Ascending aorta (tissue), 2 donors: Measurements from ENCODE around the gene PCDHGA8. TPM values are rescaled to one million over a fixed set of nuclear protein-coding genes. Genes with fewer than 3 reads are reported as not detected.
"Not testable (repeated sequence)": the region's sequence is repeated elsewhere in the genome, so short reads cannot be mapped to it uniquely, and the experiment has no call there.

Source experiments
- DNase-seq, 2 donors: peaks; one replicate each; pipeline ENCODE4 v3.0.0-alpha.2; 2019; ENCODE audit warnings: low spot score in 2 of 2
- H3K27ac ChIP-seq, 2 donors: fragments of 200-600 bp; sonication (generic); one replicate each; pipeline ENCODE4 v1.5.1; 2016 to 2017; ENCODE audit warnings: mild to moderate bottlenecking in 1 of 2
- H3K27me3 ChIP-seq: fragments of 200-600 bp; sonication (generic); one replicate; pipeline ENCODE4 v1.5.1; 2017
- H3K36me3 ChIP-seq, 2 donors: fragments of 200-600 bp; sonication (generic); one replicate each; pipeline ENCODE4 v1.5.1; 2016
- H3K4me1 ChIP-seq, 2 donors: fragments of 200-600 bp; sonication (generic); one replicate each; pipeline ENCODE4 v1.5.1; 2016 to 2017; ENCODE audit warnings: mild to moderate bottlenecking in 1 of 2
- H3K4me3 ChIP-seq, 2 donors: fragments of 200-600 bp; sonication (generic); one replicate each; pipeline ENCODE4 v1.5.1; 2016 to 2017; ENCODE audit warnings: mild to moderate bottlenecking in 1 of 2
- H3K9me3 ChIP-seq, 2 donors: fragments of 200-600 bp; sonication (generic); one replicate each; pipeline ENCODE4 v1.5.1; 2016
- CTCF ChIP-seq, 3 experiments: fragments of 200-600 bp in 2 of 3; fragments of 450-650 bp in 1 of 3; sonication (generic) in 2 of 3; IDR thresholded peaks; one replicate each; pipeline ENCODE4 v1.5.1; 2016 to 2019; ENCODE audit warnings: antibody characterized with exemption in 3 of 3, mild to moderate bottlenecking in 1 of 3, moderate library complexity in 1 of 3
- intact Hi-C: fragments of 100-400 bp; cut with DNase I; formaldehyde crosslinking; loops from one replicate; pipeline ENCODE4 v1.15.1; 2023
- total RNA-seq: library from RNA; depleted of rRNA; stranded (reverse); fragments of >200 nt; gene quantifications from one replicate; pipeline ENCODE4 v1.1.0, GENCODE V29; 2016

PCDHGA8 gene
- total RNA-seq, 1 donor from 2014 or later: 3.2 TPM

GRCh38 chr5:141427783-141428426, 35.5 kb downstream of the PCDHGA8 start:
- peaks cover 97 to 100% of the 10 kb centered on the region in 2 donors for H3K9me3 ChIP-seq
- H3K36me3 ChIP-seq: peaks cover 0 to 3% of the 10 kb centered on the region in 2 donors
- TF ChIP-seq CTCF (IDR thresholded peaks at IDR 0.05): no peak
- no peaks in the 10 kb centered on the region for H3K27me3 ChIP-seq
- H3K4me1 ChIP-seq: no peaks in the 10 kb centered on the region
- intact Hi-C loops: no loop called here
- no peak for DNase-seq
- H3K4me3 ChIP-seq: peak overlapping the region in 1 of 2 donors; percentile 35
- no peak overlapping the region for H3K27ac ChIP-seq

GRCh38 chr5:141430332-141431113, 38.1 kb downstream of the PCDHGA8 start, which contains the start of gene PCDHGA12:
TSS of gene PCDHGA12 (plus strand) at chr5:141430507. CDS start at chr5:141430760, 253 bp downstream.
- H3K27me3 ChIP-seq: no peaks in the 10 kb centered on the region
- DNase-seq: no peak
- intact Hi-C loops: no loop called here
- H3K4me3 ChIP-seq: peak within 1 kb of the TSS; percentile 39 to 50
- H3K36me3 ChIP-seq: peaks cover 0 to 3% of the 10 kb centered on the region in 2 donors
- no peaks in the 10 kb centered on the region for H3K4me1 ChIP-seq
- H3K9me3 ChIP-seq: peaks cover 96 to 100% of the 10 kb centered on the region in 2 donors
- H3K27ac ChIP-seq: no peak within 1 kb of the TSS
- peak in 2 of 3 experiments; percentile 4 to 27 for TF ChIP-seq CTCF (IDR thresholded peaks at IDR 0.05)

- Histone ChIP-seq H3K9me3 (peaks cover 92 to 100% of the 10 kb centered on the region in 2 donors), H3K4me1 (no peaks in the 10 kb centered on the region), H3K4me3 (peak overlapping the region; percentile 39 to 50), H3K36me3 (no peaks in the 10 kb centered on the region), H3K27ac (no peak overlapping the region), H3K27me3 (no peaks in the 10 kb centered on the region)
- intact Hi-C loops: no loop called here
- no peak for TF ChIP-seq CTCF (IDR thresholded peaks at IDR 0.05)
- DNase-seq: no peak
Observed at GRCh38 chr5:141431286-141431685, 38.9 kb downstream of the PCDHGA8 start.

- H3K27me3 ChIP-seq, H3K27ac ChIP-seq, DNase-seq, H3K4me1 ChIP-seq, H3K36me3 ChIP-seq, intact Hi-C loops: not testable (repeated sequence)
- peak overlapping the region in 1 of 2 donors; percentile 50 for H3K4me3 ChIP-seq
- peaks cover 92 to 100% of the 10 kb centered on the region in 2 donors for H3K9me3 ChIP-seq
Observed at GRCh38 chr5:141432308-141432707, 39.9 kb downstream of the PCDHGA8 start.

- H3K36me3 ChIP-seq, intact Hi-C loops, H3K4me1 ChIP-seq, H3K27ac ChIP-seq, H3K4me3 ChIP-seq, H3K27me3 ChIP-seq, DNase-seq: not testable (repeated sequence)
- peaks cover 92 to 100% of the 10 kb centered on the region in 2 donors for H3K9me3 ChIP-seq
Observed at GRCh38 chr5:141432726-141433125, 40.3 kb downstream of the PCDHGA8 start.

- H3K27me3 ChIP-seq: no peaks in the 10 kb centered on the region
- no peaks in the 10 kb centered on the region for H3K4me1 ChIP-seq
- no peak for TF ChIP-seq CTCF (IDR thresholded peaks at IDR 0.05)
- intact Hi-C loops: no loop called here
- peaks cover 89 to 100% of the 10 kb centered on the region in 2 donors for H3K9me3 ChIP-seq
- no peak for DNase-seq
- no peak overlapping the region for H3K27ac ChIP-seq
- peaks cover 0 to 2% of the 10 kb centered on the region in 2 donors for H3K36me3 ChIP-seq
- no peak overlapping the region for H3K4me3 ChIP-seq
Observed at GRCh38 chr5:141434006-141434405, 41.6 kb downstream of the PCDHGA8 start.
